ENCODE results near the gene PLA2G4C. TPM values are rescaled to one million over a fixed set of nuclear protein-coding genes. Genes with fewer than 3 reads are reported as not detected.

Gene PLA2G4C
- total and polyA plus RNA-seq, 2 donors from 2014 or later, result 11.0 to 16.5 TPM

- Histone ChIP-seq H3K9ac (ENCODE audit: low read length in 3 of 3) (no peak overlapping the region), H3K9me3 (ENCODE audit: control insufficient read depth in 2 of 3, insufficient read depth in 1 of 3, low read length in 3 of 3) (no peaks in the 10 kb centered on the region), H3K4me3 (ENCODE audit: low read length in 3 of 3) (no peak overlapping the region), H3K27ac (ENCODE audit: low read depth in 2 of 2, low read length in 2 of 2) (no peak overlapping the region), H3K36me3 (ENCODE audit: control insufficient read depth in 2 of 3, insufficient read depth in 3 of 3, low read length in 3 of 3) (no peaks in the 10 kb centered on the region), H3K27me3 (ENCODE audit: control insufficient read depth, insufficient read depth, low read length) (no peaks in the 10 kb centered on the region), H3K4me1 (ENCODE audit: control insufficient read depth in 2 of 3, insufficient read depth in 2 of 3, low read depth in 1 of 3, low read length in 3 of 3) (no peaks in the 10 kb centered on the region)
- TF ChIP-seq, protein P1, sequence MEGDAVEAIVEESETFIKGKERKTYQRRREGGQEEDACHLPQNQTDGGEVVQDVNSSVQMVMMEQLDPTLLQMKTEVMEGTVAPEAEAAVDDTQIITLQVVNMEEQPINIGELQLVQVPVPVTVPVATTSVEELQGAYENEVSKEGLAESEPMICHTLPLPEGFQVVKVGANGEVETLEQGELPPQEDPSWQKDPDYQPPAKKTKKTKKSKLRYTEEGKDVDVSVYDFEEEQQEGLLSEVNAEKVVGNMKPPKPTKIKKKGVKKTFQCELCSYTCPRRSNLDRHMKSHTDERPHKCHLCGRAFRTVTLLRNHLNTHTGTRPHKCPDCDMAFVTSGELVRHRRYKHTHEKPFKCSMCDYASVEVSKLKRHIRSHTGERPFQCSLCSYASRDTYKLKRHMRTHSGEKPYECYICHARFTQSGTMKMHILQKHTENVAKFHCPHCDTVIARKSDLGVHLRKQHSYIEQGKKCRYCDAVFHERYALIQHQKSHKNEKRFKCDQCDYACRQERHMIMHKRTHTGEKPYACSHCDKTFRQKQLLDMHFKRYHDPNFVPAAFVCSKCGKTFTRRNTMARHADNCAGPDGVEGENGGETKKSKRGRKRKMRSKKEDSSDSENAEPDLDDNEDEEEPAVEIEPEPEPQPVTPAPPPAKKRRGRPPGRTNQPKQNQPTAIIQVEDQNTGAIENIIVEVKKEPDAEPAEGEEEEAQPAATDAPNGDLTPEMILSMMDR (IDR thresholded peaks at IDR 0.05; ENCODE audit: borderline replicate concordance, extremely low read depth, insufficient read depth), result no peak
- FAIRE-seq (no peak), DNase-seq (no peak)
- intact Hi-C loops (cut with DNase I), result no loop called here
Observed at GRCh38 chr19:48051335-48052033, 59.1 kb downstream of the PLA2G4C start.

- Histone ChIP-seq H3K9ac (ENCODE audit: low read length in 3 of 3) (no peak overlapping the region), H3K36me3 (ENCODE audit: control insufficient read depth in 2 of 3, insufficient read depth in 3 of 3, low read length in 3 of 3) (no peaks in the 10 kb centered on the region), H3K4me3 (ENCODE audit: low read length in 3 of 3) (no peak overlapping the region), H3K27ac (ENCODE audit: low read depth in 2 of 2, low read length in 2 of 2) (no peak overlapping the region), H3K9me3 (ENCODE audit: control insufficient read depth in 2 of 3, insufficient read depth in 1 of 3, low read length in 3 of 3) (no peaks in the 10 kb centered on the region), H3K27me3 (ENCODE audit: control insufficient read depth, insufficient read depth, low read length) (no peaks in the 10 kb centered on the region), H3K4me1 (ENCODE audit: control insufficient read depth in 2 of 3, insufficient read depth in 2 of 3, low read depth in 1 of 3, low read length in 3 of 3) (no peaks in the 10 kb centered on the region)
- TF ChIP-seq, protein P1 (IDR thresholded peaks at IDR 0.05; ENCODE audit: borderline replicate concordance, extremely low read depth, insufficient read depth), result no peak
- intact Hi-C loops (cut with DNase I), result no loop called here
- DNase-seq, result no peak
- no peak for FAIRE-seq
Observed at GRCh38 chr19:48044561-48044960, 66.1 kb downstream of the PLA2G4C start.

GRCh38 chr19:48043675-48044258 is 66.8 kb downstream of the PLA2G4C start, which contains the start of gene CABP5:
Gene CABP5, minus strand, starts transcription at chr19:48044079. Its CDS starts 157 bp downstream, at chr19:48043922.
- no peak within 1 kb of the TSS for H3K27ac ChIP-seq (ENCODE audit: low read depth in 2 of 2, low read length in 2 of 2)
- no peak within 1 kb of the TSS for H3K4me3 ChIP-seq (ENCODE audit: low read length in 3 of 3)
- no peak within 1 kb of the TSS for H3K9ac ChIP-seq (ENCODE audit: low read length in 3 of 3)
- FAIRE-seq, result no peak
- no peaks in the 10 kb centered on the region for H3K27me3 ChIP-seq (ENCODE audit: control insufficient read depth, insufficient read depth, low read length)
- peak in 1 of 5 donors; percentile 65 for DNase-seq
- no peaks in the 10 kb centered on the region for H3K4me1 ChIP-seq (ENCODE audit: control insufficient read depth in 2 of 3, insufficient read depth in 2 of 3, low read depth in 1 of 3, low read length in 3 of 3)
- no peaks in the 10 kb centered on the region for H3K36me3 ChIP-seq (ENCODE audit: control insufficient read depth in 2 of 3, insufficient read depth in 3 of 3, low read length in 3 of 3)
- H3K9me3 ChIP-seq (ENCODE audit: control insufficient read depth in 2 of 3, insufficient read depth in 1 of 3, low read length in 3 of 3), result no peaks in the 10 kb centered on the region
- intact Hi-C loops (cut with DNase I), result no loop called here
- TF ChIP-seq, protein P1 (IDR thresholded peaks at IDR 0.05; ENCODE audit: borderline replicate concordance, extremely low read depth, insufficient read depth), result no peak

Measured in kidney (tissue), 14 donors.